ENCODE measurements around the gene NTRK2.

The NTRK2 gene

GRCh38 chr9:84849049-84849448 lies 179.5 kb downstream of the NTRK2 start:
- no peak for DNase-seq (ENCODE audit: low read depth in 2 of 2)

DNA sequence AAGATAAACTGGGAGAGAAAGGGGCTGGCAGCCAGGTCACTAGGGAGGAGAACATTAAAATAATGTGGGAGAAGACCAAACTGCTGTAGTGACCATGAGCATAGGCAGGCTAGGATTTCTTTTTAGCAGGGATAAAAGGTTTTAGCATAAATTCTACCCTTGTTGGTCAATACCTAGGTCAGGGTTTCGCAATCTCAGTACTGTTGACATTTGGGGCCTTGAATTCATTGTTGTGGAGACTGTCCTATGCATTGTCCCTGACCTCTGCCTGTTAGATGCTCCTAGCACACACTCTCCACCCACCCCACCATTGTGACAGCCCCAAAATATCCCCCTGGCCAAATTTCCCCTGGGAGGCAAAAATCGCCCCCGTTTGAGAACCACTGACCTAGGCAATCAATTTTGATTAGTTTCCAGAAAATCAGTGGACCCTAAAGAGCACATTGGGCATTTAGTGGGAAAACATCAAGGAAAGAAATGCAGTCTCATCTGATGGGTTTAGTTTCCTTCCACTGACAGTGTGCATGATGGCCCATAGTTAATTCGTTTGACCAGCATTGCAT lies 181.4 kb downstream of the NTRK2 start:
- DNase-seq (ENCODE audit: low read depth in 2 of 2): no peak

DNA sequence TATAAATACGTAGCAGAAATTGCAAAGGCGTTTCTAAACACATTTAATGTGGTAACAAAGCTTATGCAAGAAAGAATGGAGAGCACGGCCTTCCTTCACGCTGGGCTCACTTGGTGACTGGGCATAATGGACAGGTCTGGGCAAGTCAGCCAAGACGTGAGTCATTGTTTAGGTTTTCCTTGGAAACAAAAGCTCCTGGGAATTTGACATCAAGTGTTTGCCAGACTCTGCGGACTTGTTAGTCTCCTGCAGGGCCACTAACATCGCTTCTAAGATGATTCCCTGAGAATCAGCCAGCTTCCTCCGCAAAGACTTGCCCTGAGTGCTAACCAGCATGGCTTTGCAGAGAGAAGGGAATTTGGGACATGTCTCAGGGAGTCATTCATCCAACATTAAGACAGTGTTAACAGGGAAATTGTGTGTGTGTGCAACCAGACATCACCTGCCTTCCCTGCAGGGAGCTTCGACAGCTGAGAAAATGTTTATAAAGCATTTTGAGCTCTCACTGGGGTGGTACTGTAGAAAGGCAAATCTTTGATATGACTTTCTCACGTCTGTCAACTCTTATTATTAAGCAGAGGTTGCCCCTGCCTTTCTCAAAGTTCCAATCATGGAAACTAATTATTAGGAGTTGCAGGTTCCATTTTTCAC lies 182.5 kb downstream of the NTRK2 start:
- DNase-seq (ENCODE audit: low read depth in 2 of 2): no peak

DNA sequence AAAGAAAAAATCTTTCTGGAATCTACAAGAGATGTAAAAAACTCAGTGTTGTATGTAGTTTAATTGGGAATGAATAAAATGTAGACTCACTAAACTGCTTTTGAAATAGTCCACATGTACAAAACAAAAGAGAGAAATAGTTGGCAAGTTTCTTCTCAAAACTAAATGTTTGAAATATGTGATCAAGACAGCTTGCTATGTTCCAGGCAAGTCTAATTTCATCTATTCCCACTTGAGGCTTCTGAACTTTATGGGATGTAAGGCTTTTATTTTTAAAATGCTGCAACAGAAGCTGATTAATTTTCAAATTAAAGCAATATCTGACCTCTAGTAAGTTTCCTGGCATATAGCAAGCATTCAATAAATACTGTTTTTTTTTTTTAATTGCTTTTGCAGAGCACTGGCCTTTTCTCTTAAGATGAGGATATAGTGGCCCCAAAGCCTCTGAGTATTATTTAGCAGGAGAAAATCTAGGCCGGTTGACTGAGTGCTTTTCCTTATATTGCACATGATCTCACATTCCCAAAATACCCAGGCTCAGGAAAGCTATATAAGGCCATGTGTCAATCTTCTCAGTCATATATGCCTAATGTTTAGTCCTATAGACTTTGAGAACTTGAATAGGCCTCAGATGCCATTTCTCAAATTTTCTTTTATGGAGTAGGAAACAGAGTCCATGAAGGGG lies 183.2 kb downstream of the NTRK2 start:
- DNase-seq (ENCODE audit: low read depth in 2 of 2): no peak

DNA sequence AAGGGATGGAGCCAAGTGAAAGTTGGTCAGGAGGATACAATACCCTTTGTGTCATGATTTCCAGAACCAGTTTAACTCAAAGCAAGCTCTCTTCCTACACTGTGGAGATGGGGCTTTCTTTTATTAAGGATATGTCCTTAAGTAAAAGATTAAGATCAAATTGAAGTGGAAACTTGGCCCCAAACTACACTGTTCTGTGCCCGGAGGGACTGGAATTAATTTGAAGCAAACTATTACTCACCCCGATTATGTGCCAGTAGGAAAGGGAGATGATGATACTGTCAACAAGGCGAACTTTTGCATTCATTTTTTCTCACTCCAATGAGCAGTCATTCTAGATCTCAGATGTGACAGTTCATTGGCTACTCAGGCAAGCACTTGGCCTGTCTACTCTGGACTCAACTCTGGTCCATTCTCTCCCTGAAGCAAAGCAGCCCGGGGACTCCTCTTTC lies 186.7 kb downstream of the NTRK2 start:
- no peak for DNase-seq (ENCODE audit: low read depth in 2 of 2)

- DNase-seq (ENCODE audit: low read depth in 2 of 2): no peak
Observed at GRCh38 chr9:84857211-84857610, 187.7 kb downstream of the NTRK2 start.

DNA sequence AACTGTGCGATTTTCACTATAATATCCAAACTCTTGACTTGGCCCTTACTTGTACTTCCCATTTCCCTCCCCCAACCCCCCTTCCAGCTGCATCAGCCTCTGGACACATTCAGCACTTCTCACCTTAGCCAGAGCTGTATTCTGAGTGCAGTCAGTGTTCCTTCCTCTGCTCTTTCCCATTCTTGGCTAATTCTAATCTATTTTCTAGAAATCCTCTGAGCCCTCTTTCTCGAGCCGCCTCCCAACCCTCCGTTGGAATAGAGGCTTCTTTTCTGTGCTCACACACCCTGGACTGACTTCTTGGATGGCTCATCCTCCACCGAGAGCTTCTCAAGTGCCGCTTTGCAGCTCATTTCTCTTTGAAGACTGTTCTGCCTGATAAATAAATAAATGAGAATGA lies 188.8 kb downstream of the NTRK2 start:
- DNase-seq (ENCODE audit: low read depth in 2 of 2): no peak

GRCh38 chr9:84860249-84861115 lies 191.0 kb downstream of the NTRK2 start:
- DNase-seq (ENCODE audit: low read depth in 2 of 2): no peak

DNA sequence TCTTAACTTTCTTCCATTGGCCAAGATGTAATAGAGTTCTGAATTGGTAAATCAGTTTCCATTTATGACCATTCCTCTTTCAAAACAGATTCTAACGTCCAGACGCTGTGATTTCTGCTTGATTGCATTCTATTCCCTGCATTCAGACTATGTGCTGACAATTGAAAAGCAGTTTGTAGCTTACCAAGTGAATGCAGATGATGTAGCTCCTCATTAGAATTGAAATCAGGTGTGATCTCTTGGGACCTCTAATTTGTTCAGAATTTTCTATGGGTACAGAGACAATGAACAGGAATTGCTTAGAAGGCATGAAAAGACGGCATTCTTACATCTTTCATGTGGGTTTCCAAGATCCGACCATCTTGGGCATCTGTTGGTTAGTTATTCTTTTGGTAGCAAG lies 191.9 kb downstream of the NTRK2 start:
- no peak for DNase-seq (ENCODE audit: low read depth in 2 of 2)

DNA sequence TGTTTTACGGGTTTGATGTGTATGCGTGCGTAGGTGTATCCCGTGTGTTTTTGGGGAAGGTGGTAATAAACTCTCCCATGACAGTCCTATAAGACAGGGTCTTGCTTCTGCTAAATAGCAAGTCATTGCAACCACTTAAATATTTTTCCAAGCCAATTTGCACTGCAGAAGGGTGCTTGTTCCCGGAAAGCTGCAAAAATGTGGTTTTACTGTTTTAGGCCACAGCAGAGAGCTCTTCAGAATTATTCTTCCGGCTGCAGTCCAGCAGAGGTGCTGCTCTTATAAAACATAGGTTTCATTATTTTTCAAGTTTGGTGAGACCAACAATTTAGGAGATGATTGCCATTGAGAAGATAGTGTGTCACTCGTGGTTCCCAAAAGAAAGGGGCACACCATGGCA lies 192.8 kb downstream of the NTRK2 start:
- DNase-seq (ENCODE audit: low read depth in 2 of 2): no peak

GRCh38 chr9:84862810-84863287 lies 193.3 kb downstream of the NTRK2 start:
- no peak for DNase-seq (ENCODE audit: low read depth in 2 of 2)

GRCh38 chr9:84863372-84863771 lies 193.8 kb downstream of the NTRK2 start:
- no peak for DNase-seq (ENCODE audit: low read depth in 2 of 2)

DNA sequence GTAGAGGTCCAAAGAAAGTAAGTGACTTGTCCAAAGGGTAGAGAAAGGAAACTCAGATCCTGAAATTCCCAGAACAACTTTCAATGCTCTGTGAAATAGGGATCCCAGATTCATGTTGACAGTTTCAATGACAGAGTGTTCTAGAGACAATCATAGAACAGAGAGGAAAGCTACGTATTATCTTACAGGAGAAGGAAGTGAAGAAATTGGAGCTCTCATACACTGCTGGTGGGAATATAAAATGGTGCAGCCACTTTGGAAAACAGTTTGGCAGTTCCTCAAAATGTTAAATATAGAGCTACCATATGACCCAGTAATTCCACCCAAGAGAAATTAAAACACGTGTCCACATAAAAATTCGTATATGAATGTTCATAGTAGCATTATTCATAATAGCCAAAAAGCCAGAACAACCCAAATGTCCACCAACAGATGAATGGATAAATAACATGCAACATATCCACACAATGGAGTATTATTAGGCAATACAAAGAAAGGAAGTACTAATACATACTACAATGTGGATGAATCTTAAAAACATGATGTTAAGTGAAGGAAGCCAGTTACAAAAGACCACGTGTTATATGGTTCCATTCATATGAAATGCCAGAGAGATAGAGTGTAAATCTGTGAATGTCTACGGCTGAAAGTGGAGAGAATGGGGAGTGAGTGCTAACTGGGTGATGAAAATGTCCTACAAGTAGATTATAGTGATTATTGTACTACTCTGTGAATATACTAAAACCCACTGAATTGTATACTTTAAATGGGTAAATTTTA lies 197.1 kb downstream of the NTRK2 start:
- DNase-seq (ENCODE audit: low read depth in 2 of 2): no peak

GRCh38 chr9:84867186-84867585 lies 197.7 kb downstream of the NTRK2 start:
- no peak for DNase-seq (ENCODE audit: low read depth in 2 of 2)

DNA sequence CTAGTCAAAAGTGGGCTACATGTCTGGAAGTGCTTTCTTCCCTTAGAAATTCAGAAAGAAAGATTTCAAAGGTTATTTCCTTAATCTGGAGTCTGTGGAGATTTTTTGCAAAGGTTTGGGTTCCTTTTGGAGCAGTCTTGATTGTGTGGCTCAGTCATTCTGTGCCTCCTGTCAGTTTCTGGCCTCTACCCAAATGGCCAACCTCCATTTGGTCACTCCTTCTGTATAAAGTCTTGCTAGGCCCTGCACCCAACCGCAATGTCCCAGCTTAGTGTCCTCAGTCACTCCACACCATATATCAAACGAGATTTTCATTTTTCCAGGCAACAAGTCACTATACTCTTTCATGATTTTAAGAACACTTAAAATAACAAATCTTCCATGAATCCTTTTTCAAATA lies 199.6 kb downstream of the NTRK2 start:
- no peak for DNase-seq (ENCODE audit: low read depth in 2 of 2)

DNA sequence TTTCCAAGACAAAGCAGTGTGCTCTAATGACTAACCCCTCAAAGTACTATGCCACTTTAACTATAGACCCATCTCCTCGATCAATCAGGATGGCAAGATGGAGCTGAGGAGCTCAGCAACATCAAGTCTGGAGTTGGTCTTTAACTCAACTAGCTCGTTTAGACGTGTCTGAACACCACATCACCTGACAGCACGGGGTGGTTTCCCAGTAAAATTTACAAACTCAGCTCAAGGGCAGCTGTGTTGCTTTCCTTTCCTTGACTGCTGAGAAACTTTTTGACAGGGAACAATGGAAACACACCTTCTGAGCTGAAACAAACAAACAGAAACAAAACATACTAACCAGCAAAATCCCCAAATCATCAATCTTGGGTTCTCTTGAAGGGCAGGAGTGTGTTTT lies 202.5 kb downstream of the NTRK2 start:
- DNase-seq (ENCODE audit: low read depth in 2 of 2): no peak

DNA sequence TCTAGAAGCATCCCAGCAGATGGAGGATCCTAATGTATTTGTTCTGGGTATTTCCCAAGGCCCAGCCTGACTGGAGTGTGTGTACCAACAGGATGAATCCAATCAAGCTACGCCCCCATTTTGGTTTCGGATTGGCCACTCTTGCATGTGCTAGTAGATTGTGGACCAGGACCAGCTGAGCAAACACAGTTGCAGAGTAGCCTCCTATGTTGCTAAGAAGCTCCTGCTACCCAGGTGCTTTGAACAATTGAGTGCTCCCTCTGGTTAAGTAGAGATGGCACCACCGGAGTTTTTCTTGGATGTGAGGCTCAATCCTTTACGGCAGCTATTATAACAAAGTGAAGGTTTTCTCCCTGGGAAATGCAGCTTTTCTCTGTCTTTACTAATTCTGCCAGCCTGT lies 204.5 kb downstream of the NTRK2 start:
- no peak for DNase-seq (ENCODE audit: low read depth in 2 of 2)

GRCh38 chr9:84874596-84874995 lies 205.1 kb downstream of the NTRK2 start:
- DNase-seq (ENCODE audit: low read depth in 2 of 2): no peak

DNA sequence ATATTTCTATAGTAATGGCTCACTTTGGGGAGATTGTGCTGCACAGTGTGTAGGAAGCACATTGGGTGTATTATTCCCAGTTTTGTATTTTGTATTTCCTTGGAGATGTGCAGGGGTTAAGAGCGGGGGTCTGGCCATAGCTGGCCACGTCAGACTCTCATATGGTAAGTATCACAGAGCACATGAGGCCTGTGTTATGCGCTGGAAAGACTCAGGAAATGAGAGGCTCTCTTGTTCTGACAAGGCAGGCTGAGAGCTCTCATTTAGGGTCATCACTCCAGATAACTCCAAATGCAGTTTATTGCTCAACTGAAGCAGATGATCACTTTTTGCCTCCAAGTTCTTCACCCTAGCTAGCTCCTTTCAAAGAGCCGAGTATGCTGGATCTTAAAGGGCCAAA lies 205.7 kb downstream of the NTRK2 start:
- no peak for DNase-seq (ENCODE audit: low read depth in 2 of 2)

DNA sequence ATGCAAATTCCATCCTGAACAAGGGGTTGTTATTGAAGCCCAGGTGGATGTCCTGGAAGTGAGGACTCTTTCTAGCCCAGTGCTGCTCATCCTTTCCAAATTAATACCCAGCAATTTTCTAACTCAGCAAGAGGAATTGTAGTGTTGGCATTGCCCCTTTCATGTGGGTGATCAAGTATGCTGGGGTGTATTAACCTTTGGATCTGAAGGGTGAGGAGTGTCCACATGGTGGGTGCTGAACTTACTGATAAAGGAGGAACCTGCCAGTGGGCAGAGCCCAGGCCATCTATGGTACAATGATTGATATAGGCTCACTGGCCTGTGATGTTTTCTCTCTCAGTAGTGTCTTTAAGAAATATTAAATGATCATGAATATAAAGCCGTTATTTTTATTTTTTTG lies 210.1 kb downstream of the NTRK2 start:
- no peak for DNase-seq (ENCODE audit: low read depth in 2 of 2)

DNA sequence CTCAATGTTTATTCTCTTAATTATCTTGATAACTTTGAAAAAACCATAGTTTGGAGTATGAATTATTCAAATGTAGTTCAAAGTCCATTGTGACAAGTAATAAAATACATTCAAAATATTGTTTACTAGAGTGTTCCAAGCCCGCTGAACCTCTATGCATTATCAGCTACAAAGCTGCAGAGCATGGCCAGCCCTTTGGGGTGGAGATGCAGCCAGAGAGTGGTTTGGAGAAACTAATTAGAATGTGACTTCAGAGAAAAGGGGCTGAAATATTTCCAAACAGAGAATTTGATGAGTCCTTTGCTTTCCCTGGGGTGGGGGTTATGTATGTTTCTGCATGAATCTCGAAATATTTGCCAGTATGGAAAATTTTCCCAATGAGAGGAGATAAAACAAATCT lies 211.3 kb downstream of the NTRK2 start:
- no peak for DNase-seq (ENCODE audit: low read depth in 2 of 2)

- DNase-seq (ENCODE audit: low read depth in 2 of 2): no peak
Observed at GRCh38 chr9:84886866-84887265, 217.3 kb downstream of the NTRK2 start.

All from stimulated activated CD8-positive, alpha-beta memory T cell treated with anti-CD3 and anti-CD28 coated beads, Interleukin-7, amount 100 ng/mL, for 1 hour (primary cell).